ENCODE measurements around the gene SETBP1.

The SETBP1 gene

DNA sequence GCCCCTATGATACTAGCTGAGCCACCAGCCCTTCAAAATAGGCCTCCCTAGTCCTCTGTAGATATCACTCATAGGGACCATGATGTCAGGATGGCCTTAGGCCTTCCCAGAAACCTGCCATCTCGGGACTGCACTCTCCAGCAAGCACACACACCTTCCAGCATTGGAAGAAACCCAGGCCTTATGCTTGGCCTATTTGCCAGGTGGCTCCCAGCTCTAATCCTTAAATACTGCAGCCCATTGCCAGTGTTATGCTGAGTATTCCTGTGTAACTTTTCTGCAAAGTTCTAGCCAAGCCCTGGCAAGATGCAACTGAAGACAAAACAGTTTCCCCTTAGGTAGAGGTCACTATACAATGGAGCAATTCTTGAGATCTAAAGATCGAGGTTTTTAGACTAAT lies 316.5 kb downstream of the SETBP1 start:
- no peak for DNase-seq

DNA sequence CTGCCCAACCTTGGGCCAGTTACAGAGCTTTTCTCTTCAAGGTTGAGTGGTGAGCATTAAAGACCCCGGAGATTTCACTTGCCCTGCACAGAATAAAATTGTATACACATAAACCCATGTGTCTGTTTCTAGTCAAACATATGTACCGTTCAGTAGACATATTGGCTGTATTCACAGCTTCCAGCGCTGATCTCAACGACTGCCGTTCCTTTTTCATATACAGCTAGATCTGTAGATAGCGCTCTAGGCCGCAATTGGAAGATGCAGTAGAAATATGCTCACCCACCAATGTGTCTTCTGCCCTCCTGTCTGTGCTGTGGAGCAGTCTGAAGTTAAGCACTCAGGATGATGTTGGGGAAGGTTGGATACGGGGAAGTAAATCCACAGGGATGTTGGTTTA lies 317.7 kb downstream of the SETBP1 start:
- DNase-seq = no peak

DNA sequence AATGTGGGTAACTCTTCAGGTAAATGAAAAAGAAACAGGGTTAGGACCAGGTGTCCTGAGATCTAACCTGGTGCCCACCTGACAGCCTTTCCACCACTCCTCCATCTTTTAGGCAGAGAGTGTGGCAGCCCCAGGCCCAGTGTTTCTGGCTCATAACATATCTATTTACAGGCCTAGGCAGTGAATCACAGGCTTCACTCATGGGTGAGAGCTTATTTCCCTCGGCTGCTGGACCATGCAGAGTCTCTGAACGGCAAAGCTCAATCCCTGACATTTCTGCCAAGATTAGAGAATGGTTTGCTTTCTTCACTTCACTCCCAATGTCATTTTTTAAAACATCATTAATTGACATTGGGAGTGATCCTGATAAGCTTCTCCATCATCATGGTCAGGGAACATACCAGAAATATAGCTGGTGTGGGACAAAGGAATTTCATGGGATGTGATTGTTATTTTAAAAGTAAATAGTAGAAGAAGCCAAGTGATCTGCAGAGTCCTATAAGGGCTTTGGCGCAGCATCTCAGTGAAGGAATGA lies 323.9 kb downstream of the SETBP1 start:
- DNase-seq = no peak

DNA sequence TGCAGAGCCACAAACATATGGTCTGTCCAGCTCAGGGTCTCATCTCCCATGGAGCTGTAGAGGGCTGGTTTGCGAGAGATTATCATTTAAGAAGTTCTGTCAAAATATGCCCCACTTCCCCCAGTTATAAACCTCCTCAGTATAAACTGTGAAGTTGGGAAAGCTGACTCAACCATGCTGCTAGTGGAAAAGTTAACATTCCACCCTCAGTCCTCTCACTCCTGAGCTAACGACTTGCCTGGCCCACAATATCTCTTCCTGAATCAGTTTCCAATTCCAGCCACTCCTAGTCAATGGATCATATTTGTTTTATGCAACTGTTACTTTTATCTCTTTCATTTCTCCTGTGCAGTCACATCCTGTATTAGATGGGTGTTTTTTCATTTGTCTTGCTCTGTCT lies 326.2 kb downstream of the SETBP1 start:
- no peak for DNase-seq

DNA sequence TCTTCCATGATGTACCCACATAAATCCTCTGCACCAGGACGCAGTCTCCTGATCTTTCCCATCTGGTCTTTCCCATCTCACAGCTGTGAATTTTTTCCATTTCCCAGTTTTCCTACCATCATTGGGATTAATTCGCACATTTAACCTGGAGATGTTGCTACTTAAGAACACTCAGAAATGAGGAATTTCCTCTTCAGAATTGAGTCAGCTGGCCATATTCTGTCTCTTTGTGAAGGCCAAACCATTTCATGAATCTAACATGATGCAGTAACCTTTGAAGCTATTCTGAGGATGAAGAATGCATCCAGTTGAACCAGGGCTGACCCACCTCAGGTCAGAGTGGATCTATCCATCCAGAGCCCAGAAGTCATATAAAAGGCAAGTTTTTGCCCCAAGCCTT lies 326.8 kb downstream of the SETBP1 start:
- no peak for DNase-seq

DNA sequence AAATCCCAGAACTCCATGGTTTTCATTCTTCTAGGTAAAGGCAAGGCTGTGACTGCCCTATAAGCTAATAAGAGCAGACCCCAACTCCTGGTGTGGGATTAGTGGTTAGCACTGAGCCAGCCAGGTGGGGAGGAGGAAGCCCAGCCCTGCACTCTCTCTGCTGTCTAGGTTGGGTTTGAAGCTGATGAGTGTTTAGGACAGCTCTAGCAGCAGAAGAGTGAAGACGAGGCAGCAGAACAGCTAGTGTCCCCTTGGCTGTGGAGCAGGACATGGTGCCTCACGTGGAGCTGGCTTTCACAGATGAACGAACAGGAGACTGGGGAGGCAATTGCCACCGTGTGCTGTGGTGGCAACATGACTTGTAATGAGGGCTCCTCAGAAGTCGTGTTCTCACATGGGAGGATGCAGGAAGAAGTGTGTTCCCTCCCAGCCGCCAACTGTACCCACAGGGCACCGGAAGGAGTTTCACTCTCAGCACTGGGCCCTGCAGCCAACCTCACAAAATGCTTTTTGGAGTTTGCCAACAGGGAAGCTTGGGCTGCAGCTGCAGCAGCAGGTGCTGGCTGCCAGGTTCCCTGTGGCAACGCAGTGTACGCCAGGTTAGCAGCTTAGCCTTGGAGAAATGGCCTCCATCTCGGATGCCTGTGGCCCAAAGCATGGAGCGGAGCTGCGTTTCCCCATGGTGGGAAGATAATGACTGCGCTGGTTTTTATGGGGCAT lies 328.2 kb downstream of the SETBP1 start:
- DNase-seq = no peak

DNA sequence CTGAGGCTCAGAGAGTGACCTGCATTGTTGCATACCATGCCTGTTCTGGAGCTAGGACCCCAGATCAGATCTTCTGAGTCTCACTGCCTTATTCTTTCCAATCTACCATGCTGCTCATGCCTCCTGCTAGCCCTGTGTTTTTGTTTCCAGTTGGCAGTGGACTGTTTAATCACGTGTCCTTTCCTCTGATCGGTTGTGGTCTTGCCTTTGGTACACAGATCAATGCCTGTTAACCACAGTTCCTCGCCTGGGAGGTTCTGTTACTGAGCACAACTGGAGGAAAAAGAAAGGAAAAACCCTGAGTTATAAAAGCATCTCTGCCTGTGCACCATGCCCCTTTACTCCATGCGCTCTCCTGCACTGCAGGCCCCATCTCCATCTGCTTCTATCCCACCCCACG lies 329.1 kb downstream of the SETBP1 start:
- no peak for DNase-seq

DNA sequence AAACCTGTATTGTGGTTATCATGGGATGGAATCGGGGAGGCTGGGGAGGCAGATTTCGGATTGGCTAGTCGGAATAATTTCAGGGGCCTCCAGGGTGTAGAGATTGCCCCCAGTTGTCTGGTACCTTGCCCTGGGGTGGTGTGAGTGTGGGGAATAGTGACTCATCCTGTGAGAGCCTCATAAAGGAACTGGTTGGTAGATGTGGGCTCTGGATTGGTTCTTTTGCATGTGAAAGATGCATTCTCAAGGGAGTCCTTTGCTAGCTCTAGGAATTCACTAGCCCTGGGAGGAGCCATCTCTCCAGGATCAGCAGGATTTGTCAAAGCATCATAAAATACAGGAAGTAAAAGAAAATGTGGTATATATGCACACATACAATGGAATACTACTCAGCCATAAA lies 331.6 kb downstream of the SETBP1 start:
- no peak for DNase-seq

DNA sequence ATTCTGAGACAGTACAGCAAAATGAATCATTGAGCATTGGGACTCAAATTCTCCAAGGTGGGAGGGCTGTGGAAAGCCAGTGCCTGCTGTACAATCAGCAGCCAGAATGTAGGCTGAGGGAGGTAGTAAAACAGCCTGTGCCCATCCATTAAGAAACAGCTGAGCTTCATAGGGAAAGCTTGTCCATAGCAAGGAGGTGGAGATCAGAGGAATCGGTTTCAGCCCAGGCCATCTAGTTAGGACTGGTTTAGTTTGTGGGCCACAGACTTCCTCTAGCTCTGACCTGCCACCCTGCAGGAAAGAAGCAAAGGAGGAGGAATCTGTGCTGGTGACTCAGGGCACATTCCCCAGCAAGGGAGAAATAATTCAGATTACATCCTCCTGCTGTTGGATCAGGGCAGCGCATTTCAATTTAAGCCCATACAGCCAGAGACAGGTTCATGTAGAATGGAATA lies 333.4 kb downstream of the SETBP1 start:
- no peak for DNase-seq

DNA sequence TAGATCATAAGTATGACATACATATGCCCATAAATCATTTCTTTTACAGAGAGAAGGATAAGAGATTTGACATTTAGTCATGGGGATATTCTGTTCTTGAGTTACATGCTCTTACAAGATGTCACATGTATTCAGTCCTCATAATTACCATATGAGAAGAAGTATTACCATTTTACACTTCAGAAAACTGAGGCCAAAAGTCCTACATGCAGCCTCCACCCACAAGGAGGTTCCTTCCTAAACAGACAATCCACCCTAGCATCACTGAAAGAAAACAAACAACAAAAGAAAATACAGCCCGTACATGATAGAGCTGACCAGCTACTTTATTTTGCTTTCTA lies 335.1 kb downstream of the SETBP1 start:
- DNase-seq = no peak

DNA sequence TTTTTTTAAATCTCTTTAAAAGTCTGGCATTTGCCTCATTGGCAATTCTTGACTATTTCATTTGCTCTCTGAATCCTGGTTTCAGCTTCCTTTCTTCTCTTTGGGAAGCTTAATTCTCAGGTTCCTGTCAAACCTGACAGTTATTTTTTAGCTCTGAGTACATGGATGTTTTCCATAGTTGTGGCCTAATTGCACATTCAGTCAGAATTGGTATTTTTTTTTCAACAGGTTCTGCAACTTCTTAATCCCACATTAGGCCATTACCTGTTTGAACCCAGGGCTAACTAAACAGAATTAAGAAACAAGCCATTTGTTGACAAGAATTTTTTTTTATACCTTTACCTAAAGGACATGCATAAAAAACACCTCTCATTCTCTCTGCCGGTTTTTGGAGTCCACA lies 338.8 kb downstream of the SETBP1 start:
- DNase-seq = no peak

DNA sequence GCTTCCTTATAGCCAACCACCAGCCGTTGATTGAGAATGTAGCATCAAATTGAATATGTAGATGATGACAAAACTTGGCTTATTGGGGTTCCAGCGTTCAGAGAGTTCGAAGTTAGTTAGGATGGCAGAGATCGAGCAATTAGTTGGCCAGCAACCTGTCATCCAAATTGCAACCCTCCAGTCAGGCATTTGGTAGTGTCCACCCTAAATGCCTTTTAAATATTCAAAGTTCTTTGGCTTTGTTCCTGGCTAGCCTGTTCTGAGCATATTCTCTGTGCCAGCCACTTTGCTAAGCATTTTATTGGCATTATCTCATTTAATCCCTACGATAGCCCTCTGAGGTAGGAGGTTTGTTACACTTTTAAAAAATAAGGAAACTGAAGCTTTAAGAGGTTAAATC lies 342.8 kb downstream of the SETBP1 start:
- no peak for DNase-seq

DNA sequence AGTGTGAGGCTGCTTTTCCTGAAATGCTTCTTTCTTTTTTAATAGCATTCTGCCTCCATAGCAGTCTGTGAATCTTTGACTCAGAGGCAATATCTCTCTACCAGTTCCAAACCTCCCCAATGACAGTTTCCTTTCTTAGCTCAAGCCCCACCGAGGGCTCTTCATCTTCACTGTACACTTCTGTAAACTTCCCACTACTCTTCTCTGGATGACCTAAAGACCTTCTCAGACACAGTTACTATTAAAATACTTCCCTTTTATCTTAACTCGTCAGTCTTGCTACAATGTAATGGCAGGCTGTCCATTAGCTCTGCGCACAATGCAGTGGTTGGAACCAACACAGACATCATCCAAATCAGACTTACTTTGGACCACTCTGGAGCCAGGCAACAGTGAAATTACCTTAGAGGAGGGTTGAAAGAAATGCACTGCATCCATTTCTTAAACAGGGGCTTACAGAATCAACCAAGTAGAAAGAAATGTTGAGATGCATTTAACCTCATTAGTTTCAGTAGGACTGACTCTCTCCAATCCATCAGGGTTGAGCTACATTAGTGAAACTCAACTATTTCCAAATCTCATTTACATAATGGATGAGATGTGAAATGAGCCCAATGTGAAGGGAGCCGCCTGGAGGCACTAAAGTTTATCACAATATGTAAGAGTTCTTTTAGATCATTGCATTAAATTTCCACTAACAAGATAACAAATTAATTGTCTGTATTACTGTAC lies 343.8 kb downstream of the SETBP1 start:
- DNase-seq = no peak

DNA sequence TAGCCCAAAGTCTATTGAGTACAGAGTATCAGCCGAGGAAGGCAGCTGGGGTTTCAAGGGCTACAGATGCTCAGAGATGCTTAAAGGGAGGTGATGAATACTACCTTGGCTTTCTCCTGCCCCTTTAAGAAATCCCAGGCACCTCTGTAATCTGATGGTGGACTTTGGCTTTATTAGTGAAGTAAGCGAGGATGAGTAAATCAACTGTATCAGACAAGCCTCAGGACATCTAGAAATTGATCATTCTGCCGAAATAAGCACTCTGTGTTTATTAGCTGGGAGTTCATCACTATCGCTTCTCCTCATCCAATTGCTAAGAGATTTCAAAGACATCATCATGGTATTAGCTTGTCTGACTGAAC lies 344.4 kb downstream of the SETBP1 start:
- no peak for DNase-seq

DNA sequence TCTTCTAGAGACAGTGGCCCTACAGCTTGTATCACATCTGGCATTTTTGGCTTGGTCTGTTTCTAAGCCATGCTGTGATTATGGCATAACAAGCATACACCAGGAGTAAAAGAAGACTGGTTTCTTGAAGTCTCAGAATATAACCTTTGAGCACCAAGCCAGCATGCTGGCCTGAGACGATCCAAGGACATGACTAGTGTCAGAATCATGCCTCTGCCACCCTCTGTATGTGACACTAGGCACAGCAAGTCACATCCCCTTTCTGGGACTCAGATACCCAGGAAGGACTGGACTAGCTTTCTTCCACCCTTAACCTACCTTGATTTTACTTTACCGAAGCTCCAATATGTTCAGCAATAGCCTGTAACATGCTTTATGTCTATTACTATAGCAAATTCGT lies 345.5 kb downstream of the SETBP1 start:
- no peak for DNase-seq

DNA sequence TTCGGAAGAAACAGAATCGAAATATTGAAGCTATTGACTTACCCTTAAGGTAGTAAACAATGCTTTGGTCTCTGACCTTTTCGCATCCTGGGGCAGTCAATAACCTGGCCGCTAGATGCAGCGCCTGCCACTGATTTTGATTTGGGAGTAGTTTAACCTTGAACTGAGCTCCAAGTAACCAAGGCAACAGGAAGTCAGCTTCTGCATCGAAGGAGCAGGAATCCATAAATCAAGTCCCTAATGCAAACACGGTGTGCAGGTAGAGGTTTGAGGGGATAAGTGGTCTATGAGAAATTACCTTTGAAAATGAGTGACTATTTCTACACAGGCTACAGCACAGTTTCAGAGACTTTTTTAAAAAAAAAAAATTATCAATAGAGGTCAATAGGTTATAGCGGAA lies 353.5 kb downstream of the SETBP1 start:
- no peak for DNase-seq

DNA sequence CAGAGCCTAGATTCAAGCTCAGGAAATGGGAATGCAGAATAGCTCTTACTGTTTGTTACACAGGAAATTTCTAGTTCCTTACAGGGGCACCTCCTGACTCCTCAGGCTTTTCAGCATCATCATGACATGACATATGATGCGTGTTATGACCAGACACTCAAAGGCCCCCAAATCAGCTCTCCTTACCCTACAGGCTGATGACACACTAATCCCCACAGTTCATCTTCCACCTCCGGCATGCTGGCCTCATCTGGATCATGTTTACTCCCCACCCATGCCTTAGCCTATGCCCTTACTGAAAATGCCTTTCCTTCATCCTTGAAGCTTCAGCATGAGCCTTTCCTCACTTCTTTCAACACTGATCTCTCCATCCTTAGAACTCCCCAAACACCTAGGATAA lies 356.9 kb downstream of the SETBP1 start:
- DNase-seq = no peak

DNA sequence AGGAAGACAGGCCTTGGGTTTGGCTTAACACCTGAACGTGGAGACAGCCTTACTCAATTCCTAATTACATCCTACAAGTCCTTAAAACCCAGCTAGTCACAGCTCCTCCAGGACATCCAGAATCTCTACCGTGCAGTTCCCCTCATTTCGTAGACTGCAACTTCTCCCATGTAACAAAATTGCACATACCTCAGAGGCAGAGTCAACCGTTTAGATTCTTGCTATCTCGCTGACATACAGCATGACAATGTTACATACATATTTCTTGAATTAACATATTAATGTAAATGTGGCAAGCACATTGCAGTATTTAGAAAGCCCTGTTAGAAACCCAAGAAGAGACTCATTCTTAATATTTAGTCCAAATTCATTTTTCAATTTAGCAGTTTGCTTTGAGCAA lies 358.7 kb downstream of the SETBP1 start:
- no peak for DNase-seq

DNA sequence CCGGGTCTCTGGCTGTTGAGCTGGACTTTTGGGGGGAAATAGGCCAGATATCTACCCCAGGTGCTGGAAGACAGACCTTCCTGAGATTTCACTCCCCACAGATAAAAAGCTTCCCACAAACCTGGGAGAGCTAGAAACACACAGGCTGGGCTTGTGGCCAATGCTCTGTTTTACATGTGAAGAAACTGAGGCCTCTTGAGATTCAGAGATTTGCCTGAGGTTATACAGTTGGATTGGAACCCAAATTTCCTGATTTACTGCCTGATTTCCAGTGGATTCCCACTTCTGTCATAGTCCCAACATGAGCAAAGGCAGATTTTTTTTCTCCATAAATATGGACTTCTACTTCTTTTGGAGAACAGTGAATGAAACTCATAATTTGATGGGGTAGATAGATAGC lies 360.2 kb downstream of the SETBP1 start:
- no peak for DNase-seq

DNA sequence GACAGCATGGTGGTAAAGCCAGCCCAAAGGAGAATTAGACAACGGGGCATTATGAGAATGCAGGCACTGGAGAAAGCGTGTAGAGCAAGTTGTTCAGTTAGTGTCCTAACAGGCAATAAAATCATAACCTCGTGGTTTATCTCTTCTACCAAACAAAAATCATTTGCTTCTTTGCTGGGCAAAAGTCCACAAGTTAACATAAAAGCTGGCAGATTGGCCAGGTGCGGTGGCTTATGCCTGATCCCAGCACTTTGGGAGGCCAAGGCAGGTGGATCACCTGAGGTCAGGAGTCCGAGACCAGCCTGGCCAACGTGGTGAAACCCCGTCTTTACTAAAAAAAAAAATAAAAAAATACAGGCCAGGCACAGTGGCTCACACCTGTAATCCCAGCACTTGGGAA lies 364.1 kb downstream of the SETBP1 start:
- DNase-seq = no peak

DNA sequence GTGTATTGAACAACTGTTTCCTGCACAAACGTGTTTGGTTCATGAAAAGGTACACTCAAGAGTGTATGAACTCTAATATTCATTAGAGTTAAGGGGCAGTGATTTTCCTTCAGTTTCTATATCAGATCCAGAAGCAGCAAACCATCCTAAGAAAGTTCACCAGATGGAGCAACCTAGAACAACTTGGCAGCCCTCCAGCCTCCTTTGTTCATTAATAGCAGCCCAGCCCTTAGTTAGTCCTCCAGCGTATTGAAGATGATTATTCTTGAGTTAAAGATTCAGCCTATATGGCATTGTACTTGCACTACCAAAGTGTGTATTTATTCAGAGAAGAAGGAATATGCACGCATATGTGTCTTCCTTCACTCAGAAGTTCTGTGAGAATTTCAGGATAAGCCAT lies 365.5 kb downstream of the SETBP1 start:
- no peak for DNase-seq

DNA sequence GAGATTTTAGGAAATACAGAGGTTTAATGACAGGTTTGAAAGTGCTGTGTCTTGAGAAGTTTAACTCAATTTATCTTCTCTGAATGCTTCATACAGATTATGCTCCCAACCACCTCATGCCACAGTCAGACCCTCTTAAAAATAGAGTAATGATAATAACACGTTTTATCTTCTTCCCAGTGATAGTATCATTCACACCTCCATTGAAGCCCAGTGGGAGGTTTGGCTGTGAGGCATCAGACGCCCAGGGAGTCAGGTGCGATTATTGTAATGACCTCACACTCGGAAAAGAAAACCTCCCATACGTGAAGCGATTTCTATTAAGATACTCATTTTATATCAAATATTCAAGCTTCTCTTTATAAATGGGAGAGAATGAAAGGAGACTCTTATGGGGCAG lies 366.3 kb downstream of the SETBP1 start:
- no peak for DNase-seq

DNA sequence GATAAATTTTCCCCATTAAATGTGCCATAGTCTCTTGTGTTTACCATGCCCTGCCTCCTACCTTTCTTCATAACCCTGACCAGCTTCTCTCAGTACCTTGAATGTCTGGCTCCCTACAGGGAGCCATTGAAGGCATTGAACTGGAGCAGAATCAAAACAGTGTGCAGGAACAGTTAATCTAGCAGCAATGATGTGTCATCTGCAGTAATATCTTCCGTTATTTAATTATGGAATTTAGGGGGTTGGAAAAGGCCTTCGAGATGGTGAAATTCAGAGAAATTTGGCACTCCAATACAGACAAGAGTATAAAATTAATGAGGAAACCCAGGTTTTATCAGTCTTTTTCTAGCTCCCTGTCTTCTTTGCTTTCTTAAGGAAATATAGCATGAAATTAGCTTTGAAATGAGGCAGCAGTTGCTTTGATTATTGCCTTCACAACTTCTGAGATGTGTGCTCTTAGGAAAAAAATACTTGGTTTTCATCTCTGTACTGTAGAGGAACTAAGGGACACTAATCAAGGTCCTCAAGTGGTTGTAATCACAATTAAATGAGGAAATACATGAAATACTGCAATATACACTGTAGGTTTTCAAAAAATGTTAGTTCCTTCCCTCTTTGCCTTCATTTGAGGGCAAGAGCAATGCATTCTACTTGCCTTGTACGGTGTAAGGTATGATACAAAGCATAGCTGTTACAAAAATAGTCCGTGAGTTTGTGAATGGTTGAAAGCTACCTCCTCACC lies 369.1 kb downstream of the SETBP1 start:
- DNase-seq = no peak

Measured in CD4-positive, alpha-beta T cell treated with Interleukin-4 for 1 hour (primary cell).